NCI-H69 (cell line): ENCODE measurements around the gene ZNF853.

Experiments used
- DNase-seq: peaks from one replicate; lab custom pipeline; 2025; lab: John Stamatoyannopoulos, UW

The ZNF853 gene

DNA sequence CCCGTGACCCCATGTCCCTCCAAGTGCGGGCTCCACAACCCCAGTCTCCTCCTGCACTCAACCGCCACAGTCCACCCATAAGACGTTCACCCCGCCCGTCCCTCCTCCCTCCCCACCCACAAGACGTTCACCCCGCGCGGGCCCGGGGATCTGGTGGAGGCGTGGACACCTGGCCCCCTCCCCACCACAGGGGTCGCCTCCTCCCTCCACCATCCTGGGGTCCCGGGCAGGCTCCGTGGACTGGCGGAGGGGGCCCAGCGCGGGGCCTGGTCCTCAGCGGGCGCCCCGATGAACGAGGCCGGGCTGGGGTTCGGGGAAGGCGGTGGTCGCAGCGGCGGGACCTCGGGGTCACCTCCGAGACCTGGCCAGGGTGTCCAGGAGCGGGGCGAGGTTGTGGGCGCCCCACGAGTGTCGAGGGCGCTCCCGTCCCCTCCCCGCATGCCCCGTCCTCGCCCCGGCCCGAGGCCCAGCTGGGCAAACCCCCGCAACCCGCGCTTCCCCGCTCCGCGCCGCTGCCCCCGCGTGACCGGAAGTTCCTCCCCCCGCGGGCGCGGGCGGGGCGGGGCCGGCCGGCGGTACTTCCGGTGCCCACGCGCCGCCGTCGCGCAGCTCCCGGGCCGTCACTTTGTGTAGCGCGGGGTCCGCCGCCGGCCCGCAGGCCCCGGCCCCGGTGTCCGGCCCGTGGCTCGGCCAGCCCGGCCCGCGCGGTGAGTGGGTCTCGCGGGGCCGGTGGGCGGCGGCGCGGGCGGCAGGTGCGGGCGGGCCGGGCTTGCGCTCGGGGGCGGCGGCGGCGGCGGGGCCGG, 21.5 kb downstream of the ZNF853 start, which contains the start of gene ZNF316:
Gene ZNF316, plus strand, starts transcription at position 578 of the 803 bp plus-strand sequence. CDS start 5,092 bp downstream, outside the sequence.
- DNase-seq: peak; percentile 81

- DNase-seq: peak; percentile 66
Observed at GRCh38 chr7:6637544-6638229, 22.3 kb downstream of the ZNF853 start.

GRCh38 chr7:6639032-6639431, 23.6 kb downstream of the ZNF853 start:
- DNase-seq: no peak

DNA sequence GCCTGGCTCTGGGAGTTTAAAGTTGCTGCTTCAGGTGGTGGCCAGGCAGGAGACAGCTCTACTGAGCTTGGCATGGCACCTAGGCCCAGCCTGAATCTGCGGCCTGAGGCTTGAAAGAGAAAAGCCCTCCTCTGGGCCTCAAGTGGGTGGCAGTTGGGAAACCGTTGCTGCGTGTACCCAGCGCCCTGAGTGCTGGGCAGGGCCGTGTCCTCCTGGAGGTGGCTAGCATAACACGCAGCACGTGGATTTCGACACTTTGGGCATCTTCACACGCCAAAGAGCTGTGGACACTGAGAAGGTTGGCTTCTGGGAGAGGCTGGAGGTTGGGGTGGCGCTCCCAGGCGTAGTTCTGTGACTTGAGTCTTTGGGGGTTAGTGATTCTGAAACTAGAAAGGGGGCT, 24.2 kb downstream of the ZNF853 start:
- no peak for DNase-seq

- DNase-seq: no peak
Observed at GRCh38 chr7:6640246-6640721, 24.9 kb downstream of the ZNF853 start.

- no peak for DNase-seq
Observed at GRCh38 chr7:6641305-6642035, 26.1 kb downstream of the ZNF853 start.

GRCh38 chr7:6642239-6642839, 26.9 kb downstream of the ZNF853 start:
- no peak for DNase-seq

- no peak for DNase-seq
Observed at GRCh38 chr7:6642861-6643640, 27.6 kb downstream of the ZNF853 start.

- DNase-seq: no peak
Observed at GRCh38 chr7:6643915-6644625, 28.7 kb downstream of the ZNF853 start.

- DNase-seq: no peak
Observed at GRCh38 chr7:6644728-6645127, 29.3 kb downstream of the ZNF853 start.

GRCh38 chr7:6646465-6646864, 31.1 kb downstream of the ZNF853 start:
- DNase-seq: no peak

GRCh38 chr7:6647080-6647479, 31.7 kb downstream of the ZNF853 start:
- no peak for DNase-seq

DNA sequence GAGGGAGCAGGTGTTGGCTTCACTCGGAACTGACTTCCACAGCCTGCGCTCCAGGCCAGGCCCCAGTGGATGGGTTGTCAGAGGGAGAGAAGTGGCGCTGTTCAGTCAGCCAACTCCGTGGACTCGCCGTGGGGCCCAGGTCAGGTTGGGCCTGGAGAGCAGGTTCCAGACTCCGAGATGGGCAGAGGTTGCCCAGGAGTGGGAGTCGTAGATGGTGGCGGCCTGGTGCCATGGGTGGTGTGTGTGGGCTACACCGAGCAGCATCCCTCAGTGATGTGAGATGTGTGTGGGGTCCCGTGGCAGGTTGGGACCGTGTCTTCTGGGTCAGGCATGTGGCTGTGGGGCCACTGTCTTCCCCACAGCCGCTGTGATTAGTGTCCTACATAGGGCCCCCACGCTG, 32.1 kb downstream of the ZNF853 start:
- DNase-seq: no peak

DNA sequence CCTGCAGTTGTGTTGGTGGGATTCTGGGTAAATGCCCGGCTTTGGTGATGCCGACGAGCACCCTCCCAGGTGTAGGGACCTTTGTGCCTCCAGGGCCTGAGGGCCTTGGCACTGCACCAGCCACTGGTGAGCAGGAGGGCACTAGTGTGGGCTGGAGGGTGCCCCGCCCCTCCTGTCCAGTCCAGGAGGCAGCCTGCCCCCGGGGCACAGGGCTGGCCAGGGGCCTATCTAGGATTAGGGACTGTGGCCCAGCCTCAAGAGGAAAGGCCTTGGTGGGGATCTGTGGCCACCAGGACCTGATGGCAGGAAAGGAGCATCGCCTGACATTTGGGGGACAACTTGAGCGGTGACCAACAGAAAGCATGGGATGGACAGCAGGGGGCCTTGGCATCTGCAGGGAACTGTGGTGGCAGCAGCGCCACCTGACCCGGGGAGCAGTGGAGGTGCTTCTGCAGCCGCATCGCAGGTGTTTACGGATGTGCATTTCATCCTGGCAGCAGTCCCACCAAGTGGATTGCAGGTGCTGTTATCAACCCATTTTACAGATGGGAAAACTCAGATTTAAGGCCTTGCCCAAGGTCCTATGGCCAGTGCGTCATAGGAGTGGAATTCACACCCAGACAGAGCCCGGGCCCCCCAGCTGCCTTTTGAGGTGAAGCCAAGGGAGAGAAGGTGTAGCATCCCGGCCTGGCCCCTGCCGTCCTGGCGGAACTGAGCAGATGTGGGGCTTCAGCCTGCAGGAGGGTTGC, 32.8 kb downstream of the ZNF853 start:
- no peak for DNase-seq

- DNase-seq: no peak
Observed at GRCh38 chr7:6648815-6649104, 33.4 kb downstream of the ZNF853 start.

DNA sequence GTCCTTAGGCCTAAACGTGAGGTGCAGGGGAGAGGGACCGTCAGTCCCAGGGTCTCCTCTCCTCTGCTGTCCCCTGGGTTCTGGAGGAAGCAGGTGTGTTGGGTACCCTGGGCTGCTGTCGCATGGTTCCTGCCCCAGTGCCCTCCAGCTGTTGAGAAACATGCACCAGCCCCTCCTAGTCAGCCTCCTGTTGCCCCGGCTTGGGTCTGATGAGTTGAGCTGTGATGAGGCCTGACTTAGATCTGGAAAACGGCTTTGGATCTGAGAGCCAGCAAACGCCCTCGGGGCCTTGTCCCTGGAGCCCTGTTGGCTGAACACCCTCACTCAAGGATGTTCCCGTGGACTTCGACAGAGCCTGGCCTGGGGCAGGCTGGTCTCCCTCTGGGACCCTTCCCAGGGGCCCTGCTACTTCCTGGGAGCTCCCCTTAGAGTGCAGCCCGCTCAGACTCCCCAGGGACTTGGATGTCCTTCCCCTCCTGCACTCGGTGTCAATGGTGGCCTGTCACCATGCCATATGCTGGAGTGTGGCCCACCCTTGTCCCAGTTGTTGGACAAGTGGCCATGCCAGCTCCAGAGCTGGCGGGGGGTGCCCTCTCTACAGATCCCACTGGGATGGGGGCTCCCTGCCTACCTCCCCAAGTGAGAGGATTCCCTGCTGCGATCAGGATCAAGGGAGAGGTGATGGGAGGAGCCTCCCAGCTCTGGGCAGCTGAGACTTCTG, 34.0 kb downstream of the ZNF853 start:
- no peak for DNase-seq

DNA sequence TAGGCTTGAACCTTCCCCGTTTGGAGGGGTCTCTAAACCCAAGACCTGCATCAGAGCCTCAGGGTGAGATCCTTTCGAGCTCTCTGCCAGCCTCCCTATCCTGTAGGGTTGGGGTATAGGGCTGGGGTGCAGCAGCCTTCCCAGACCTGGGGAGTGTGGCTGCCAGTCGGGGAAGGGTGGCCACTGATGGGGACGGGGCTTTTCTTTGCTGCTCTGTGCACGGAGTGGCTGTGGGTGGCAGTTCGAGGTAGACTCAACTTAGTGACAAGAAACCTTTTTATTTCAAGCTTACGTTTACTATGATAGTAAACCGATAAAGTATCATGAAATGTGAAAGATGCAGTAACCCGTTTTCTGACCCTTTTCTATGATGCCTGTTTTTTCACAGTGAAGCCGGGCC, 34.7 kb downstream of the ZNF853 start:
- no peak for DNase-seq

DNA sequence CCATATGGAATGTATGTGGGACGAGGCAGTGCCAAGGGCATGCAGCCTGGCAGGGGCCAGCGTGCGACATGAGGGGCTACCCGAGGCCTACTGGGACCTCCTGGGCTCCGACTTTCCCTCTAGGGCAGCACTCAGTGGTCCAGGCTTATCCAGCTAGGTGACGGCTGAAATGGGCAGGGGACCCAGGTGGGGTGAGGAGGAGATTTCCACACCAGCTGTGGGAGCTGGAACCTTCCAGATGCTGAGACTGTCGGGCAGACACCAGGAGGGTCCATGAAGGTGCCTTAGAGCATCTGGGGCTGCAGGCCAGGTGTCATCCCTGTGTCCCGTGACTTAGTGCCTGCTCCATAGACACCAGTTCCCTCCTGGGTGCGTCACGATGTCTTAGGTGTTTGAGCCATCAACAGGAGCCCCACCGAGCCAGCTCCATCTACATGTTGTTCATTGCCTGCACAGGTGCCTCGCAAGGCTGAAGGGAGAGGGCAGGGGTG, 35.2 kb downstream of the ZNF853 start:
- DNase-seq: no peak

GRCh38 chr7:6651851-6652445, 36.5 kb downstream of the ZNF853 start:
- DNase-seq: no peak
